Transverse colon (tissue), 4 donors: ENCODE measurements around the gene TOP2B. TPM values are rescaled to one million over a fixed set of nuclear protein-coding genes. Genes with fewer than 3 reads are reported as not detected.

Experiments used
- DNase-seq: peaks from one replicate; pipeline ENCODE4 v3.0.0-alpha.2; 2019
- H3K27ac ChIP-seq, 4 donors: fragments of 200-600 bp; sonication (generic); 2 replicates each; pipeline ENCODE4 v1.5.1; 2016 to 2018; ENCODE audit warnings: inconsistent platforms in 4 of 4
- H3K27me3 ChIP-seq: fragments of 200-600 bp; sonication (generic); 2 replicates; pipeline ENCODE4 v1.5.1; 2017; ENCODE audit warnings: inconsistent platforms
- H3K36me3 ChIP-seq, 4 donors: fragments of 200-600 bp; sonication (generic); 2 replicates each; pipeline ENCODE4 v1.5.1; 2017 to 2019; ENCODE audit warnings: inconsistent platforms in 4 of 4
- H3K4me1 ChIP-seq, 4 donors: fragments of 200-600 bp; sonication (generic); 2 replicates each; pipeline ENCODE4 v1.5.1; 2017 to 2020; ENCODE audit warnings: inconsistent platforms in 4 of 4
- H3K4me3 ChIP-seq, 4 donors: fragments of 200-600 bp; sonication (generic); 1 replicate in 1 of 4; 2 replicates in 3 of 4; pipeline versions ENCODE4 v1.5.1 to v1.6.1; 2017 to 2019; ENCODE audit warnings: inconsistent platforms in 4 of 4
- H3K9me3 ChIP-seq, 2 donors: fragments of 200-600 bp; sonication (generic); 2 replicates each; pipeline ENCODE4 v1.5.1; 2017 to 2019; ENCODE audit warnings: inconsistent platforms in 2 of 2
- CTCF ChIP-seq, 5 experiments: fragments of 200-600 bp in 3 of 5; fragments of 450-650 bp in 2 of 5; sonication (generic) in 3 of 5; IDR thresholded peaks; 1 replicate in 2 of 5; 2 replicates in 3 of 5; pipeline ENCODE4 v1.5.1; 2016 to 2017; ENCODE audit warnings: antibody characterized with exemption in 5 of 5, inconsistent platforms in 3 of 5, mild to moderate bottlenecking in 2 of 5, moderate library complexity in 1 of 5
- EP300 ChIP-seq: sonication (generic); formaldehyde crosslinking; IDR thresholded peaks from one replicate; pipeline ENCODE4 v1.6.1; 2017; ENCODE audit warnings: antibody characterized with exemption, low read depth
- POLR2A ChIP-seq: fragments of 450-650 bp; IDR thresholded peaks from one replicate; pipeline ENCODE4 v1.6.1; 2016; ENCODE audit warnings: antibody characterized with exemption, mild to moderate bottlenecking, moderate library complexity
- POLR2AphosphoS5 ChIP-seq, 3 donors: sonication (generic); formaldehyde crosslinking; IDR thresholded peaks; one replicate each; pipeline ENCODE4 v1.6.1; 2016; ENCODE audit warnings: antibody characterized with exemption in 3 of 3
- WGBS, 2 donors: methylation state at CpG; one replicate each; pipeline ENCODE4 v1.1.5; 2018; ENCODE audit warnings: low coverage in 1 of 2; 5-methylcytosine and 5-hydroxymethylcytosine counted together
- in situ Hi-C, 4 donors: fragments of 200-750 bp; cut with MboI; loops; one replicate each; pipeline versions ENCODE4 v1.15.0 to v1.15.1; 2017; ENCODE audit warnings: low sequenced_read_pairs in 3 of 4, low pct_ligation_motif_present in 1 of 4, low pct_unique_long_range_greater_than_20kb in 1 of 4
- intact Hi-C: fragments of 100-400 bp; cut with DNase I; formaldehyde crosslinking; loops from one replicate; pipeline ENCODE4 v1.15.1; 2023; ENCODE audit warnings: low total_unique reads
- total RNA-seq, 4 donors: library from RNA; depleted of rRNA; stranded (reverse); fragments of >200 nt; gene quantifications; one replicate each; pipeline ENCODE4 v1.1.0, GENCODE V29; 2016

The TOP2B gene
- total RNA-seq, 4 donors from 2014 or later = 37.4 to 104 (median 71.5) TPM

- in situ Hi-C loops (no loop called here), intact Hi-C loops (no loop called here)
- no peak for DNase-seq
- no peaks in the 10 kb centered on the region for H3K4me1 ChIP-seq
- no peak overlapping the region for H3K27ac ChIP-seq
- H3K4me3 ChIP-seq = no peak overlapping the region
- no peaks in the 10 kb centered on the region for H3K27me3 ChIP-seq
- no peaks in the 10 kb centered on the region for H3K9me3 ChIP-seq
- H3K36me3 ChIP-seq = no peaks in the 10 kb centered on the region
- 92% methylated on average over 10 of the region's 10 CpGs; no CpG with 5 or more reads in 1 of the 2 donors for WGBS, 2 donors
- no peak for TF ChIP-seq EP300
- no peak for TF ChIP-seq POLR2A
- no peak for TF ChIP-seq POLR2AphosphoS5 (IDR thresholded peaks at IDR 0.05)
- TF ChIP-seq CTCF (IDR thresholded peaks at IDR 0.05) = no peak
Measured at GRCh38 chr3:25568525-25569078, 96.1 kb downstream of the TOP2B start.

- no peaks in the 10 kb centered on the region for H3K4me1 ChIP-seq
- H3K4me3 ChIP-seq = no peak overlapping the region
- H3K9me3 ChIP-seq = no peaks in the 10 kb centered on the region
- no peaks in the 10 kb centered on the region for H3K27me3 ChIP-seq
- H3K36me3 ChIP-seq = no peaks in the 10 kb centered on the region
- H3K27ac ChIP-seq = no peak overlapping the region
- WGBS, 2 donors = 91 to 100% methylated on average over 2 to 14 of the region's 14 CpGs
- in situ Hi-C loops (no loop called here), intact Hi-C loops (no loop called here)
- DNase-seq = no peak
- TF ChIP-seq EP300 (no peak), POLR2A (no peak), CTCF (IDR thresholded peaks at IDR 0.05) (no peak), POLR2AphosphoS5 (IDR thresholded peaks at IDR 0.05) (no peak)
Measured at GRCh38 chr3:25567806-25568524, 96.7 kb downstream of the TOP2B start.

- WGBS, 2 donors = 78 to 100% methylated on average over 2 to 10 of the region's 10 CpGs
Measured at GRCh38 chr3:25567388-25567787, 97.3 kb downstream of the TOP2B start.

More at GRCh38 chr3:25567388-25567787, 97.3 kb downstream of the TOP2B start:
- Histone ChIP-seq H3K36me3 (no peaks in the 10 kb centered on the region), H3K4me1 (no peaks in the 10 kb centered on the region), H3K9me3 (no peaks in the 10 kb centered on the region), H3K27ac (no peak overlapping the region), H3K4me3 (no peak overlapping the region), H3K27me3 (no peaks in the 10 kb centered on the region)
- no peak for DNase-seq
- TF ChIP-seq POLR2AphosphoS5 (IDR thresholded peaks at IDR 0.05) = no peak
- no peak for TF ChIP-seq POLR2A
- no peak for TF ChIP-seq EP300
- TF ChIP-seq CTCF (IDR thresholded peaks at IDR 0.05) = no peak
- intact Hi-C loops = no loop called here
- in situ Hi-C loops = no loop called here
